GM04503 (cell line): ENCODE results near the gene CNGA3.
"Not testable (repeated sequence)": the region's sequence is repeated elsewhere in the genome, so short reads cannot be mapped to it uniquely, and the experiment has no call there.

Experiments used
- DNase-seq: peaks from one replicate; pipeline ENCODE4 v3.0.0-alpha.2; 2012; ENCODE audit warnings: low read depth

The CNGA3 gene

DNA sequence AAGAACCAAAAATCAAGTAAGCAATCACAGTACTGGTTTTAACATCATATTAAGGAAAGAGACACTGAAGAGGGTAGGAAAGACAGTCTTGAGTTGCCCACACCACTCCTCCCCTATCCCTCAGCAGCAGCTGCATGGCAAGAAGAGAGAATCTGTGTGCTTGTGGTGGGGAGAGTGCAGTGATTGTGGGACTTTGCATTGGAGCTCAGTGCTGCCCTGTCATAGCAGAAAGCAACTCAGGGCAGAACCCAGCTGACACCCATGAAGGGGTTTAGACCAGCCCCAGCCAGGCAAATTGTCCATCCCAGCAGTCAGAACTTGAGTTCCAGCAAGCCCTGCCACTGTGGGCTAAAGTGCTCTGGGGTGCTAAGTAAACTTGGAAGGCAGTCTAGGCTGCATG, 57.6 kb downstream of the CNGA3 start:
- DNase-seq: no peak

DNA sequence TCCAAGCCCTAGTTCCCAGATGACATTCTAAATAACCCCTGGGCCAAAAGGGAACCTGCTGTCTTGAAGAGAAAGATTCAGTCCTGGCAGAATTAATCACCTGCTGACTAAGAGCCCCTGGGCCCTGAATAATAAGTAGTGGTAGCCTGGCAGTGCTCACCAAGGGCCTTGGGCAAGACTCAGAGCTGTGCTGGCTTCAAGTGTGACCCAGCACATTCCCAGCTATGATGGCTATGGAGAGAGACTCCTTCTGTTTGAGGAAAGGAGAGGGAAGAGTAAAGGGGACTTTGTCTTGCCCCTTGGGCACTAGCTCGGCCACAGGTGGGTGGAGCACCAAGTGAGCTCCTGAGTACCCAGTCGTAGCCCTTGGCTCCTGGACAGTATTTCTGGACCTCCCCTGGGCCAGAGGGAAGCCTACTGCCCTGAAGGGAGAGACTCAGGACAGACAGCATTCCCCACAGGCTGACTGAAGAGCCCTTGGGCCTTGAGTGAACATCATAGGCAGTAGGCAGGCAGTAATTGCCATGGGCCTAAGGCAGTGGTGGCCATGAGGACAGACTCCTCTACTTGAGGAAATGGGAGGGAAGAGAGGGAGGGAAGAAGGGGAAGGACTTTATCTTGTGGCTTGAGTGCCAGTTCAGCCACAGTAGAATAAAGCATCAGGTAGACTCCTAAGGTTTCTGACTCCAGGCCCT, 58.4 kb downstream of the CNGA3 start:
- no peak for DNase-seq

DNA sequence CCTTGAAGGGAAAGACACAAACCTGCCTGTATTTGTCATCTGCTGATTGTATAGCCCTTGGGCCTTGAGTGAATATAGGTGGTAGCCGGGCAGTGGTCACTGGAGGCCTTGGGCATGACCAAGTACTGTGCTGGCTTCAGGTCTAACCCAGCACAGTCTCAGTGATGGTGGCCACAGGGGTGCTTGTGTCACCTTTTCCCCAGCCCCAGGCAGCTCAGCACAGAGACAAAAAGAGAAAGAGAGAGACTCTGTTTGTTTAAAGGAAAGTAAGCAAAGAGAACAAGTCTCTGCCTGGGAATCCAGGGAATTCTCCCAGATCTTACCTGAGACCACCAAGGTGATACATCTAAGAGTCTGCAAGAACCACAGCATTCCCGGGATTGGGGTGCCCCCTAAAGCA, 59.0 kb downstream of the CNGA3 start:
- no peak for DNase-seq

DNA sequence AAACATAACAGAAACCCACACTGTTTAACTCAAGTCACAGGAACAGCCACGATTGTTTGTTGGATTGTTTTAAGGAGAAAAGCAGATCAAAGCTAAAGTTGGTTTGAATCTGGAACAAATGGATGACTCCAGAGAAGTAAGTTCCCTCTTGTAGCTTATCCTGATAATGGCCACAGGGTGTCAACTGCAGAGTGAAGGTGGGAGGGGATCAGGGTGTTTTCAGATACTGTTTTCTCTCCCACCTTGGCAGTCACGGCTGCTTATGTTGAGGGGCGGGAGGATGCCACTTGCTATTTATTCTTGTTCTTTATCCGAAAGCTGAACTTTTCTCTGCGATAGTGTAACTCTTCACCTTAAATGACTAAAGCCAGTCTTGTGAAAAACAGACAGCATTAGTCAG, 61.9 kb downstream of the CNGA3 start:
- no peak for DNase-seq

DNA sequence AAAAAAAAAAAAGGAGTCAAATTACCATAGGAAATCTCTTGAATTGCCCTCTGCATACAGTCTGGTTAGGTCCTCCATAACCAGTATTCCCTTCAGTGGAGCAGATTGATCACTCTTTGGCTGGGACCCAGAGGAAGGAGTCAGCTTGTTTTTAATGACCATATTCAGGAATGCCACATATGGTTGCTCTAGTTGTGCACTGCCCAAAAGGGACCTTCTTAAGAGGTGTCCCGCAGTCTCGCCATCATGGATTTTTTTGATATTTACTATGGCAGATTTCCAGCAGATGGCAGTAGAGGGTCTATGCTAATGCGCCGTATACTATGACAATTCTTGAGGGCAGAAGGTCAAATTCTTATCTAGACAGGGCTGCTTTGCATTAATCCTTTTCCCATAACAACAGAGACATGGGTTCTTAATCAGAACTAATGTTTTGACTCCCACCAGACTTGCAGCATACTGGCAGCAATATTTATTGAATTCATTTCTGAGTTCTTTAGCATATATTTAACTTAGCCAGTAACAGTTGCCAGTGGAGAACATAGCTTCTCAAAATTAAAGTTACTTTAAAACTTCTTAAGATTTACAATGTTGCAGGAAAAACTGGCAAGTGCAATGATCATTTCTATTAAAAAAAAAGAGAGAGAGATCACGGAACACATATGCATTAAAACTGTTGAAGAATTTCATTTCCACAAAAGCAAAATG, 66.6 kb downstream of the CNGA3 start:
- peak; percentile 19 for DNase-seq

DNA sequence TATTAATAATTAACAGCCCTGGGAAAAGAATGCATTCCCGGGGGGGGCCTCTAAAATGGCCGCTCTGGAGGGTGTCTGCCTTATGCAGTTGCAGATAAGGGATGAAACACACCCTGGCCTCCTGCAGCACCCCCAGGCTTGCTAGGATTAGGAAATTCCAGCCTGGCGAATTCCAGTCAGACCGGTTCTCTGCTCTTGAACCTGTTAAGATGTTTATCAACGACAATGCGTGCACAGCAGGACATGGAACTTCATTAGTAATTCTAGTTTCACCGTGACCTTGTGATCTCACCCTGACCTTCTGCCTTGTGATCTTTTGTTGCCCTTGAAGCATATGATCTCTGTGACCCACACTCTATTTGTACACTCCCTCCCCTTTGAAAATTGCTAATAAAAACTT, 68.0 kb downstream of the CNGA3 start:
- not testable (repeated sequence) for DNase-seq

DNA sequence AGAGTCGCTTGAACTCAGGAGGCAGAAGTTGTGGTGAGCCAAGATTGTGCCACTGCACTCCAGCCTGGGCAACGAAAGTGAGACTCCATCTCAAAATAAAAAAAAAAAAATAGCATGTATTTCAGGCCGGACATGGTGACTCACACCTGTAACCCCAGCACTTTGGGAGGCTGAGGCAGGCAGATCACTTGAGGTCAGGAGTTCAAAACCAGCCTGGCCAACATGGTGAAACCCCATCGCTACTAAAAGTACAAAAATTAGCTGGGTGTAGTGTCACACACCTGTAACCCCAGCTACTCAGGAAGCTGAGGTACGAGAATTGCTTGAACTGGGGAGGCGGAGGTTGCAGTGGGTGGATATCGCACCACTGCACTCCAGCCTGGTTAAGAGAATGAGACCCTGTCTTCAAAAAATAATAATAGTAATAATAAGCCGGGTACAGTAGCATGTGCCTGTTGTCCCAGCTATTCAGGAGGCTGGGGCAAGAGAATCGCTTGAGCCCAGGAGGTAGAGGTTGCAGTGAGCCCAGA, 69.5 kb downstream of the CNGA3 start:
- not testable (repeated sequence) for DNase-seq

DNA sequence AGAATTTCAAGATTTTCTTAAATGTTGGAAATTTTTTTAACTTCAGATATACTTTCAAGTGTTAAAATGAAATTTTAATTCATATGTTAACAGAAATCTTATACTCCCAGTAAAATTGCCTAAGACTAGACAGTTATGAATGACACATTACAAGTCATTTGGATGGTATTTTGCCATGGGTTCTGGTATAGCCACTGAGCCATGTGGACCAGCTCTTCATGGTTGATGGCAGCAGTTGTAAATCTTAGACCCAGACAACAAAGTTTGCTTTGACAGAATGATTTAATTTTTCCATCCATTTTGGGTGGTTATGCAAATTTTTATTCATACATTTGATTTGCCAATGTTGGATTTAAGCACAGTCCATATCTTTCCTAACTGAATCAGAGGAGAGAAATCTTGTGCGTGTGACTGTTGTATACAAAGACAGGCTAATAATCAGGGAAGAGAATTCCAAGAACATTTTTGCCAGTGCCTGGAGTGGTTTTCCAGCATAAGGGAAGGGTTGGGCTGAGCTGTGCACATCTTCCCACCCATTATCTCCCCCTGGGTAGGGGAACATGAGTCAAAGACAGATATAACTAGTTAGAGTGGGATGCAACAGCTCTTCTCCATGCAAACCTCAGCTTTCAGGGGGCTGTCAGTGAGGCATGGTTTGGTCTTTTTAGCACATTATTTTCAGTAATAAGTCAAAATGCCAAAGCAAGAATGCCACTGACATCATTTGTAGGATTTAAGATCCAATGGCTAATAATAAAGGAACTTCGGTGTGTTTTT, 70.3 kb downstream of the CNGA3 start:
- no peak for DNase-seq

DNA sequence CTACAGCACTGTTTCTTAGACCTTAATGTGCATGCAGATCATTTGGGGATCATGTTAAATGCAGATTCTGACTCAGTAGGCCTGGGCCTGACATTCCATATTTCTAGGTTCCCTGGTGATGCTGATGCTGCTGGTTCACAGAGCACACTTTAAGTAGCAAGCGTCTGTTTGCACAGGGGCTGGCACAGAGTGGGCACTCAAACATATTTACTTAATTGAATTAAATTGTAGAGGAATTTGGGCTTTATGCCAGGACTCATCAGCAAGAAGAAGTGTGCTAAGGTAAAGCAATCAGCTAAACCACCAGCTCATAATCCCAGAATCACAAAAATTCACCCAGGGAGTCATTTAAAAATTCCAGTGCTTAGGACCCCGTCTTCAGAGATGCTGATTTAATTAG, 73.3 kb downstream of the CNGA3 start:
- DNase-seq: no peak

DNA sequence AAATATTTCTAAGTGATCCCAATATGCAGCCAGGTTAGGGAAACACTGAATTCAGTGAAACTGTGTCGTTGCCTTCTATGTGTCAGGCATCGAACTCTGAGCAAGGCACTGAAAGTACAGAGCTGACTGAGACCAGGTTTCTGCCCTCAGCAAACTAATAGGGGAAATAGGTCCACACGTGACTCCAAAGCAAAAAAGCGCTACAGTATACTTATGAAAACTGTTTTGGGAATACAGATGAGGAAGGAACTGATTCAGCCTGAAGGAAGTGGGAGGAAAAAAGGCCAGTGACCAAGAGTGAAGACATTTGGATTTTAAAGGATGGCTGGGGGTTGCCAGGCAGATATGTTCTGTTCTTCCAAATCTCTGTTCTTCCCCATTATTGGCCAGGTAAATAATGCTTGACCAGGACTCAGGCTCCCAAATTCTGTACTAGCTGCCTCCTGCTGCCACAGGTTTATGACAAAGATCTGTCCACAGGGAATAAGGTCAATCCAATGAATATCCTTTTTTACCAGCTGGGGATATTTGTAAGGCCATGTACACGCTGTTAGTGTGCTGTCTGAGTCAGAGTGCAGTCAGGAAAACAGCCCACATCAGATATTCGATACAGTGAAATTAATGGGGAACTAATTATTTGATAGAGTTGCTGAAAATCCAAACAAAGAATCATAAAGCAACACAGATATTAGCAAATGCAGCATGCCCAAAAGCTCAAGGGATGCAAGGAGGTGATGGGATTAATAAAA, 73.9 kb downstream of the CNGA3 start:
- DNase-seq: no peak

DNA sequence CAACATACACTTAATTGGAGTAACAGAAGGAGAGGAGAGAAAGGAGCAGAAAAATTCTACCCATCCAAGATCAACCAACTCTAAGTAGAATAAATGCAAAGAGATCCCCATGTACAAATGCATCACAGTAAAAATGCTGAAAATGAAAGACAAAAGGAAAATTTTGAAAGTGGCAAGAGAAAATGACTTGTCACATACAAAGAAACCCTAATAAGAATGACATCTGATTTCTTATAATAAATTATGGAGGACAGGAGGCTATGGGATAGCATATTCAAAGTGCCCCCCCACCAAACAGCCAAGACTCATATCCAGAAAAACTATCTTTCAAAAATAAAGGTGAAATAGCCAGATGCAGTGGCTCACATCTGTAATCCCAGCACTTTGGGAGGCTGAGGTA, 76.2 kb downstream of the CNGA3 start:
- DNase-seq: no peak

DNA sequence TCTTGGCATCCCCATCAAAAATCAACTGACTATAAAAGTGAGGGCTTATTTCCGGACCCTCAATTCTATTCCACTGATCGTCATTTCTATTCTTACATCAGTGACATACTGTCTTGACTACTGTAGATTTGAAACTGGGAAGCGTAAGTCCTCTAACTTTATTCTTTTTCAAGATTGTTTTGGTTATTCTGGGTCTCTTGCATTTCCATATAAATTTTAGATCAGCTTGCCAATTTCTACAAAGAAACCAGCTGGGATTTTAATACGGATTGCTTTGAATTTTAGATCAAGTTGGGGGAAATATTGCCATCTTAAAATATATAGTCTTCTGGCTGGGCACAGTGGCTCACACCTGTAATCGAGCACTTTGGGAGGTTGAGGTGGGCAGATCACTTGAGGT, 80.5 kb downstream of the CNGA3 start:
- DNase-seq: no peak

DNA sequence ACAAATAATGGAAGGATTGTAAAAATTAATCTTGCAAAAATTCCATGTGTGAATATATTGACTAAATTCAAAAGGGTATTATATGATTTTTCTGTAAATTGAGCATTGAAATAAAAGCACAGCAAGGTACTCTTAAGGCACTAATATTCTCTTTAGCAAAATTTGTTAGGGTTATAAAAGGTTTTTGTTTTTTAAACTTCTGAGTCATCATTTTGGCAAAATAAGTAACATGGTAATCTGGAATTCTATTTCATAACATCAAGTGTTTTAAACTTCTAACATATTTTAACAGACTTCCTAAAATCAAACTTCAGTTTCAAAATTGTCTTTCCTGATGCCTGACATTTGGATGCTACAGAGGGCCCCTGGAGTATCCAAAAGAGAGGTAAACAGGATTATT, 85.9 kb downstream of the CNGA3 start:
- no peak for DNase-seq

DNA sequence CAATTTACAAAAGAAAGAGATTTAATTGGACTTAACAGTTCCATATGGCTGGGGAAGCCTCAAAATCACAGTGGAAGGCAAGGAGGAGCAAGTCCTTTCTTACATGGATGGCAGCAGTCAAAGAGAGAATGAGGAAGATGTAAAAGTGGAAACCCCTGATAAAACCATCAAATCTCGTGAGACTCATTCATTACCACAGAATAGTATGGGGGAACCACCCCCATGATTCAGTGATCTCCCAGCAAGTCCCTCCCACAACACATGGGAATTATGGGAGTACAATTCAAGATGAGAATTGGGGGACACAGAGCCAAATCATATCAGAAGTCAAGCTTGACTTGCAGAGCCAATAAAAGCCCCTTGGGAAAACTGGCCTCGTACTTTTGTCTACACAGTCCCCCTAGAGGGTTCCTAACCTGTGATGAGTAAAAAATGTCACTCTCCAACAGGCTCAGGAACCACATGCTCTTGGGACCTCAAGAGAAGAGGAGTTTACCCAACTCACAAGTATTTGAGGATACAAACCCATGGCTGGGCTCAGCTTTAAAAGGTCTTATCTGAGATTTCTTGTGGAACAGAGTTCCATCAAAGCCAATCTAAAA, 87.2 kb downstream of the CNGA3 start:
- DNase-seq: no peak

DNA sequence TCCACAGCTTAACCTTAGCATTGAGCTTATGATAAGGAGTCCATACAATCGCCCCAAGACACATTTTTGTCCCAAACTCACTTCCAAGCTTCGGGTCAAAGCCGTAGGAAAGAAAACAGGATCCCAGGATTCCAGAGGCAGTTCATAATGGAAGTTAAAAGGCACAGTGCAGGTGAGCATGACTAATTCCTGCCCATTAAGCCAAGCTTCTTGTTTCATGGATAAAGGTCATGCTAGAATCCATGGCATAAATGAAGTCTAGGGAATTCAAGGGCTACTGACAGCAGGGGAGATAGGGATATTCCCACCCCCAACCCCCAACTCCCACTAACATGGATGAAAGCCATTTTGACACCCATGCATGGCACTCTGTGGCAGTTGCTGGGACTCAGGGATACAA, 88.2 kb downstream of the CNGA3 start:
- no peak for DNase-seq

DNA sequence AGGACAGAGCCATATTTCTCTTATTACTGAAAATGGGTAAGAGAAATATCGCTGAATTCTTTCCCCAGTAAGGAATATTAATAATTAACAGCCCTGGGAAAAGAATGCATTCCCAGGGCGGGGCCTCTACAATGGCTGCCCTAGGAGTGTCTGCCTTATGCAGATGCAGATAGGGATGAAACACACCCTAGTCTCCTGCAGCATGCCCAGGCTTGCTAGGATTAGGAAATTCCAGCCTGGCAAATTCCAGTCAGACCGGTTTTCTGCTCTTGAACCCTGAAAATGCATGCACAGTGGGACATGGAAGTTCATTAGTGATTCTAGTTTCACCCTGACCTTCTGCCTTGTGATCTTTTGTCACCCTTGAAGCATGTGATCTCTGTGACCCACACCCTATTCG, 89.4 kb downstream of the CNGA3 start:
- DNase-seq: not testable (repeated sequence)

DNA sequence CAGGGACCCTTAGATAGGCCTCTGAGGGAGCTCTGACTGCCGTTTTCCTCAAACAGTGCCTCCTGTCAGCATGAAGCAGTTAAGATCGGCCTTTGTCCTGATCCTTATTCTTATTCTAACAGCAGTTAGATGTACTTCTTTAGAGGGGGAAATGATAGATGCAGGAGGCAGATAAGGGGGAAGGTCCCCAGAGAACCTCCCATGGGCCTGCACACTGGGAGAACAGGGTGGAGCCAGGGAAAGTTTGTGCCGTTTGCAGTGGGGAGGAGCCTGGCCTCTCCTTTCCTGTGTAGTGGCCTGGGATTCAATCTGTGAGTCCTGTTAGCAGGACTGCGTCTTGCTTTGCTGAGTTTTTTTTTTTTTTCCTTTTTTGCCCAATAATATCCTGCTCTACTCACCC, 90.5 kb downstream of the CNGA3 start:
- DNase-seq: no peak

DNA sequence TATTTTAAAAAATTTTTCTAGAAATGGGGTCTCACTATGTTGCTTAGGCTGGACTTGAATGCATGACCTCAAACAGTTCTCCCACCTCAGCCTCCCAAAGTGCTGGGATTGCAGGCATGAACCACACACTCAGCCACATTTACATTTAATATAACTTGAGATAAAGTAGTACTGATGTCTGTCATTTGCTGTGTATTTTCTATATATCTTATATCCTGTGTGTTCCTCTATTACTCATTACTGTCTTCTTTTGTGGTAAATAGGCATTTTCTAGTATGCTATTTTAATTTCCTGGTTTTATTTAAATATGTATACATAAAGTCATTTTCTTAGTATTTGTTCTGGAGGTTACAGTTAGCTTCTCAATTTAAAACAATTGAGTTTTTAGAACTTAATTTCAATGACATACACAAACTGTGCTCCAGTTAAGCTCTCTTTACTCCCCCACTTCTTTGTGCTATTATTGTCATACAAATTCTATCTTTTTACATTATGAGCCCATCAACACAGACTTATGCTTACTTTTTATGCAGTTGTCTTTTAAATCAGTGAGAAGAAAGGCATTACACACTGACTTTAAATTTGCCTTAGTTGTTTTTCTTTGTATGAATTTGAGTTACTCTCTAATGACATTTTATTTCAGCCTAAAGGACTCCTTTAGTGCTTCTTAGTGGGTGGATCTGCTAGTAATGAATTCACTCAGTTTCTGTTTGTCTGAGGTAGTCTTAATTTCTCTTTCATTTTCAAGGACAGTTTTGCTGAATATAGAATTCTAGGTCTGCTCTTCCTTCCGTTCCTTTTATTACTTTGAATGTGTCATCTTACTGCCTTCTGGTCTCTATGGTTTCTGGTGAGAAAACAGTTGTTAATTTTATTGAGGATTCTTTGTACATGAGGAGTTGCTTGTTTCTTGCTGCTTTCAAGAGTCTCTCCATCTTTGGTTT, 92.2 kb downstream of the CNGA3 start:
- DNase-seq: no peak

DNA sequence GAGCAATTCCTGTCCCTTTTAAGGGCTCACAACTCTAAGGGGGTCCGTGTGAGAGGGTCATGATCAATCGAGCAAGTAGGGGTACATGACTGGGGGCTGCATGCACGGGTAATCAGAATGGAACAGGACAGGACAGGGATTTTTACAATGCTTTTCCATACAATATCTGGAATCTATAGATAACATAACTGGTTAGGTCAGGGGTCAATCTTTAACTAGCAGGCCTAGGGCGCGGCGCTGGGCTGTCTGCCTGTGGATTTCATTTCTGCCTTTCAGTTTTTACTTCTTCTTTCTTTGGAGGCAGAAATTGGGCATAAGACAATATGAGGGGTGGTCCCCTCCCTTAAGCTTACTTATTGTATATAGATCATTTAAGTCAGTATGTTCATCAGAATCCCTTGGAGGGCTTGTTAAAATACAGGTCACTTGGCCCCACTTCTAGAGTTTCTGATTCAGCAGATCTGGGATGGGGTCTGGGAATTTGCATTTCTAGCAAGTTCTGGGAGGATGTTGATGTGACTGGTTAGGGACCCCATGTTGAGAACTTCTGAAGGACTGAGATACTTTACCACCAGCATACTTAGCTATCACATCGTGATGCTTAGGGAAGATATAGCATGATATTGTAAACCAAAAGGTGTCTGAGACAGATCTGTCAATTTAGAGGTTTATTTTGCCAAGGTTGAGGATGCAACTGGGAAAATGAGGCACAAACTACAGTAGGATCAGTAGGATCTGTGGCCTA, 95.6 kb downstream of the CNGA3 start:
- DNase-seq: no peak

DNA sequence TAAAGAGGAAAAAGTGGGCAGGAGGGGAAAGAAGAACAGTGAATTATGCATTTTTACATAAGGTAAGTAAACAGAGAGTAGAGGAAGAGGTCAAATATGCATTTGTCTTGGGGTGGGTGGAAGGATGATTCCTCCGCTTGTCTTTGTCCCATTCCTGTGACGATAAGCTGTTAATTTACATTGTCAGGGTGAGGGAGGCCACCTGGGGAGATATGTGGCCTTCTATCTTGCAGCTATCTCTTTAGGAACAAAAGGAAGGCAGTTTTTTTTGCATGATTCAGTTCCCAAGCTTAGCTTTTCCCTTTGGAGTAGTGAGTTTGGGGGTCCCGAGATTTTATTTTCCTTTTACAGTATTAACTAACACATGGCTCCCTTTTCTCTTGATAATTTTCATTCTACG, 96.2 kb downstream of the CNGA3 start:
- DNase-seq: no peak
